Type B pancreatic cell (in vitro differentiated cells): Measurements from ENCODE around the gene AMPH. TPM values are rescaled to one million over a fixed set of nuclear protein-coding genes. Genes with fewer than 3 reads are reported as not detected.
A peak's percentile ranks its signal among the peaks of the same experiment; 100 is the strongest.

Experiments used
- DNase-seq: peaks from one replicate; pipeline ENCODE4 v3.0.0; 2021; ENCODE audit warnings: mixed read lengths; ENCODE audit not compliant: unreplicated experiment; ENCODE audit errors: extremely low spot score
- H3K27ac Mint-ChIP-seq: 2 replicates; pipeline ENCODE4 v1.8.0; 2021; ENCODE audit warnings: mild to moderate bottlenecking, mixed read lengths
- H3K27me3 Mint-ChIP-seq: 2 replicates; pipeline ENCODE4 v1.8.0; 2021; ENCODE audit warnings: mixed read lengths
- H3K36me3 Mint-ChIP-seq: 2 replicates; pipeline ENCODE4 v1.8.0; 2021; ENCODE audit warnings: mixed read lengths
- H3K4me1 Mint-ChIP-seq: one replicate; pipeline ENCODE4 v1.8.0; 2021; ENCODE audit warnings: mixed read lengths; ENCODE audit not compliant: unreplicated experiment
- H3K4me3 Mint-ChIP-seq: 2 replicates; pipeline ENCODE4 v1.8.0; 2021; ENCODE audit warnings: mild to moderate bottlenecking, mixed read lengths
- H3K9me3 Mint-ChIP-seq: 2 replicates; pipeline ENCODE4 v1.8.0; 2021; ENCODE audit warnings: mixed read lengths
- total RNA-seq: library from RNA; stranded (reverse); gene quantifications from 2 replicates; pipeline ENCODE4 v1.2.1, GENCODE V29; 2021; ENCODE audit warnings: low replicate concordance
- TF ChIP-seq, protein P1 (sequence below): fragments of 200-600 bp; sonication (generic); conservative IDR thresholded peaks from 2 replicates; pipeline ENCODE4 v1.5.0; 2021; ENCODE audit warnings: antibody characterized with exemption, mild to moderate bottlenecking

Gene AMPH
- total RNA-seq, 1 donor from 2014 or later = 19.9 TPM

DNA sequence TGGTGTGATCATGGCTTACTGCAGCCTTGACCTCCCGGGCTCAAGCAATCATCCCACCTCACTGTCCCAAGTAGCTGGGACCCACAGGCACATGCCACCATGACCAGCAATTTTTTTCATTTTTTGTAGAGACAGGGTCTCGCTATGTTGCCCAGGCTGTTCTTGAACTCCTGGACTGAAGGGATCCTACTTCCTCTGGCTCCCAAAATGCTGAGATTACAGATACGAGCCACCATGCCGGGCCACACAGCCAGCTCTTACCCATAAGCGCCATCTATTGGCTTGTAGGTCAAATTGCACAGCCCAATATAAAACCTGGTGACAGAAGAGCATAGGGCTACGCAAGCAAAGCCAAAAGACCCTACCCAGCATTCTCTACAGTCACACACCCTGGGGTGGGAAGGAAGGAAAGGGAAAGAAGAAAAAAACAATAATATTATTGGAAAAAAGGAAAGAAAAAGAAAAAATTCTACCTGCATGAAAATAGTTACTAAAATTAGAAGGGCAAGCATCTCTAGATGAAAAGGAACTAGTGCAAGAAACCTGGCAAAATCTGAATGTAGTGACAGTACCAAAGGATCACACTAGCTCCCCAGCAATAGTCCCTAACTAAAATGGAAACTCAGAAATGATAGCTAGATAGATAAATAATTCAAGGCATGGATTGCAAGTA is 29.4 kb upstream of the AMPH start:
- no peak for DNase-seq
- Mint-ChIP-seq H3K4me1 (no peaks in the 10 kb centered on the region), H3K27me3 (peaks cover 19% of the 10 kb centered on the region), H3K9me3 (peaks cover 7% of the 10 kb centered on the region), H3K4me3 (no peak overlapping the region), H3K36me3 (no peaks in the 10 kb centered on the region), H3K27ac (no peak overlapping the region)
- TF ChIP-seq, protein P1, sequence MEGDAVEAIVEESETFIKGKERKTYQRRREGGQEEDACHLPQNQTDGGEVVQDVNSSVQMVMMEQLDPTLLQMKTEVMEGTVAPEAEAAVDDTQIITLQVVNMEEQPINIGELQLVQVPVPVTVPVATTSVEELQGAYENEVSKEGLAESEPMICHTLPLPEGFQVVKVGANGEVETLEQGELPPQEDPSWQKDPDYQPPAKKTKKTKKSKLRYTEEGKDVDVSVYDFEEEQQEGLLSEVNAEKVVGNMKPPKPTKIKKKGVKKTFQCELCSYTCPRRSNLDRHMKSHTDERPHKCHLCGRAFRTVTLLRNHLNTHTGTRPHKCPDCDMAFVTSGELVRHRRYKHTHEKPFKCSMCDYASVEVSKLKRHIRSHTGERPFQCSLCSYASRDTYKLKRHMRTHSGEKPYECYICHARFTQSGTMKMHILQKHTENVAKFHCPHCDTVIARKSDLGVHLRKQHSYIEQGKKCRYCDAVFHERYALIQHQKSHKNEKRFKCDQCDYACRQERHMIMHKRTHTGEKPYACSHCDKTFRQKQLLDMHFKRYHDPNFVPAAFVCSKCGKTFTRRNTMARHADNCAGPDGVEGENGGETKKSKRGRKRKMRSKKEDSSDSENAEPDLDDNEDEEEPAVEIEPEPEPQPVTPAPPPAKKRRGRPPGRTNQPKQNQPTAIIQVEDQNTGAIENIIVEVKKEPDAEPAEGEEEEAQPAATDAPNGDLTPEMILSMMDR = peak; percentile 79

GRCh38 chr7:38659931-38660330 is 28.8 kb upstream of the AMPH start:
- Mint-ChIP-seq H3K9me3 (peaks cover 7% of the 10 kb centered on the region), H3K27me3 (peaks cover 19% of the 10 kb centered on the region), H3K27ac (no peak overlapping the region), H3K4me3 (no peak overlapping the region), H3K4me1 (no peaks in the 10 kb centered on the region), H3K36me3 (no peaks in the 10 kb centered on the region)
- DNase-seq = no peak
- TF ChIP-seq, protein P1 = no peak

DNA sequence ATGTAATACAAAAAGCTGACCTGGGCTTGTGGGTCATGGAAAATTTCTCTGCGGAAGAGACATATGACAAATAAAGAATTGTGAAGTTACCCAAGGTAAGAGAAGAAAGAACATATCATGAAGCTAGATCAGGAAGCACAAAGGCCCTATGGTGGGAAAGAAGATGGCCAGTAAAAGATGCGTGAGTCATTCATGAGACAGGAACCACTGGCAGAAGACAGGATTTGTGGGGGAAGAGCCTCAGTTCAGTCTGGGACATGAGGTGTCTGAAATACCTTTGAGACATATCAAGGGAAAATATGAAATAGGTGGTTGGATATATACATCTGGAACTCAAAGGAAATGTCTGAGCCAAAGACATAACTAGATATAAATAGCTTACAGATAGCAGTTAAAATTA is 27.7 kb upstream of the AMPH start:
- no peak for DNase-seq
- Mint-ChIP-seq H3K4me1 (no peaks in the 10 kb centered on the region), H3K27ac (no peak overlapping the region), H3K9me3 (peaks cover 3% of the 10 kb centered on the region), H3K27me3 (peaks cover 18% of the 10 kb centered on the region), H3K36me3 (no peaks in the 10 kb centered on the region), H3K4me3 (no peak overlapping the region)
- TF ChIP-seq, protein P1 = no peak

GRCh38 chr7:38656968-38657367 is 25.8 kb upstream of the AMPH start:
- Mint-ChIP-seq H3K27me3 (peaks cover 12% of the 10 kb centered on the region), H3K4me3 (no peak overlapping the region)

GRCh38 chr7:38655833-38656774 is 24.9 kb upstream of the AMPH start:
- H3K4me1 Mint-ChIP-seq = no peaks in the 10 kb centered on the region
- no peak overlapping the region for H3K27ac Mint-ChIP-seq
- peaks cover 12% of the 10 kb centered on the region for H3K27me3 Mint-ChIP-seq
- no peaks in the 10 kb centered on the region for H3K36me3 Mint-ChIP-seq
- no peak overlapping the region for H3K4me3 Mint-ChIP-seq
- H3K9me3 Mint-ChIP-seq = no peaks in the 10 kb centered on the region
- no peak for DNase-seq
- TF ChIP-seq, protein P1 = no peak

More at GRCh38 chr7:38656968-38657367, 25.8 kb upstream of the AMPH start:
- Mint-ChIP-seq H3K27ac (no peak overlapping the region), H3K4me1 (no peaks in the 10 kb centered on the region), H3K36me3 (no peaks in the 10 kb centered on the region), H3K9me3 (no peaks in the 10 kb centered on the region)
- DNase-seq = no peak
- TF ChIP-seq, protein P1 = no peak
